ENCODE measurements around the gene KCNE2.

Gene KCNE2, protein sequence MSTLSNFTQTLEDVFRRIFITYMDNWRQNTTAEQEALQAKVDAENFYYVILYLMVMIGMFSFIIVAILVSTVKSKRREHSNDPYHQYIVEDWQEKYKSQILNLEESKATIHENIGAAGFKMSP

DNA sequence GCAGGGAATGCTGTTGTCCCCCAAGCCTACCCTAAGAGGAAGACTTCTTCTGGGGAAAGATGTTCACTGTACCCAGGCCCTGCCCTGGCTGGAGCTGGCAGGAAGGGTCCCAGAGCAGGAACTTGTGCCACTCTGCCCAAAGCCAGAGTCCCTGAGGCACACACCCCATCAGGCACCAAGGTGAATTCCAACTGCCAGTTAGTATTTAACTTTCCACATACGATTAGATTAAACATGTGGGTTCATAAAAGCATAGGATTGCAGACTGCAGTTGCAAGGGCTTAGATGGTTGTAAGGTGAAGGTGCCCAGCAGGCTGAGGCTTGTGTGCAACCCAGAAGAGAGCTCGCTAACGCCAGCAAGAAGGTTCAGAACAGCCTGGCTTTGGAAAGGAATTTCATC lies at the start of gene KCNE2:
Gene KCNE2, plus strand, starts transcription at position 274 of the 400 bp plus-strand sequence. CDS start 6,473 bp downstream, outside the sequence.
- no peak for DNase-seq (ENCODE audit: low spot score)

DNA sequence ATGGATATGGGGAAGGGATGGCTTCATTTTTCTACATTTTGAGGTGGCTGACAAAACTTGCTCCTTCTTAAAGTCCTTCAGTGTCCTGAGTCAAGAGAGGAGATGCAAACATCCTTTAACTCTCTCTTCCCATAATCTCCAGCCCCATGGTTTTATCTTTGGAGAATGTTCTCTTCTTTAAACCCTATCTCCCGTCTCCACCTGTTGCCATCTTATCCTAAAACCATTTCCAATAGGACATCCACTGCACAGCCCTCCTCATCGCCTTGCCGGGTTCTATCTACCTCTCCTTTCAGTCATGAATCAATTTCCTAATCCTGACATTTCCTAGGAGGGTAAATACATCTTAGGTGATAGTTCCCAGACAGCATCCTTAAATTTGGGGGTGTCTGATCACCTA lies 44.2 kb upstream of the KCNE2 start:
- no peak for DNase-seq (ENCODE audit: low spot score)

DNA sequence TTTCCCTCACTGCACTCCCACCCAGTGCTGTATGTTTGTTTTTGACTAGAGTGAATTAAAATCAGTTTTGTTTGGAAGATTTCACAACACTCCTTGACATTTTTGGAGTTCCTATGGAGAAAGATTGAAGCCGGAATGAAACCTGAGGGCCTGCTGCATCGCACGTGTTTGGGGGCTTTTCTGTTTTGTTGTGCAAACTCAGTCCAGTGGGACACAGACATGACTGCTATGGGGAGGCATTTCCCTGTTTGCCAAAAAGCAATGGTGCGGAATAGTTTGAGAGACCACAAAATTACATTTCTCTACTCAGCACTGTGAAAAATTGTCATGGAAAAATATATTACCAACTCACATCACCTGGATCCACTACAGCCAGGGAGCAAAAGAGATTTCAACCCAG lies 43.8 kb upstream of the KCNE2 start:
- no peak for DNase-seq (ENCODE audit: low spot score)

DNA sequence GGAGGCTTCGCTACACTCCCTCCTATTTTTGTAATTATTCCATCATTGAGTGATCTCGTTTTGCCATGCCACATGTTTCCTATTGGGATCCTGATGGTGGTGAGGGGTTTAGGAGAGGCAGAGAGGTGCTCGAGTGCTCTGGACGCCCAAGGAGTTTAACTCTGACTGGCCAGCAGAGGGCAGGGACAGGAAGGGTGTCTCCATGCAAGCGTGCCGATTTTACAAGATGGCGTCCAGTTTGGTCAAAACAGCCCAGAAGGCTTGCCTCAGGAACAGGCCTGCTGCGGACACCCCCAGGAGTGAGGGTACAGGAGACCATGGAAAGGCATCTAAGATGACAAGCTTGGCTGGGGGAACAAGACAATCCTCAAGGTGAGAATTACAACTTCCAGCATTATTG lies 33.8 kb upstream of the KCNE2 start:
- no peak for DNase-seq (ENCODE audit: low spot score)

DNA sequence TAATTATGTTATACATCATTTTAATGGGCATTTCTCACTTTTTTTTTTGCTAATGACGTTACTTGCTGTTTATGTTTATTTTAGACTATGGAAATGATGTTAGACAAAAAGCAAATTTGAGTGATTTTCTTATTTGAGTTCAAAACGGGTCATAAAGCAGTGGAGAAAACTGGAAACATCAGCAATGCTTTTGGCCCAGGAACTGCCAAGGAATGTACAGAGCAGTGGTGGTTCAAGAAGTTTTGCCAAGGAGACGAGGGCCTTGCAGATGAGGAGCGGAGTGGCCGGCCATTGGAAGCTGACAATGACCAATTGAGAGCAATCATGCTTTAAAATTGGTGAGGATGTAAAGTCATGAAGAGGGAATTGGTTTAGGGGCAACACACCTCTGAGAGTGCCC lies 32.1 kb upstream of the KCNE2 start:
- no peak for DNase-seq (ENCODE audit: low spot score)

DNA sequence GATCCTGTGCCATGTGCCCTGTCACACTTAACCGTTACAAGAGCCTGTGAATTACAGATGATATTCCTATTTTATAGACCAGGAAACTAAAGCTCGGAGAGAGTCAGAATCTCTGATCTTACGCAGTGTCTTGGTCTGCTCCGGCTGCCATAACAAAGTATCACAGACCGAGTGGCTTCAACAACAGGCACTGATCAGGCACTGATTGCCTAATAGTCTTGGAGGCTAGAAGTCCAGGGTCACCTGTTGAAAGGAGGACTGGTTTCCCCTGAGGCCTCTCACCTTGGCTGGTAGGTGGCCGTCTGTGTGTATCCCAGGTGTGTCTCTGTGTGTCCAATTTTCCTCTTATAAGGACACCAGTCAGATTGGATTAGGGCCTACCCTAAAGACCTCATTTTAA lies 31.5 kb upstream of the KCNE2 start:
- DNase-seq (ENCODE audit: low spot score): no peak

DNA sequence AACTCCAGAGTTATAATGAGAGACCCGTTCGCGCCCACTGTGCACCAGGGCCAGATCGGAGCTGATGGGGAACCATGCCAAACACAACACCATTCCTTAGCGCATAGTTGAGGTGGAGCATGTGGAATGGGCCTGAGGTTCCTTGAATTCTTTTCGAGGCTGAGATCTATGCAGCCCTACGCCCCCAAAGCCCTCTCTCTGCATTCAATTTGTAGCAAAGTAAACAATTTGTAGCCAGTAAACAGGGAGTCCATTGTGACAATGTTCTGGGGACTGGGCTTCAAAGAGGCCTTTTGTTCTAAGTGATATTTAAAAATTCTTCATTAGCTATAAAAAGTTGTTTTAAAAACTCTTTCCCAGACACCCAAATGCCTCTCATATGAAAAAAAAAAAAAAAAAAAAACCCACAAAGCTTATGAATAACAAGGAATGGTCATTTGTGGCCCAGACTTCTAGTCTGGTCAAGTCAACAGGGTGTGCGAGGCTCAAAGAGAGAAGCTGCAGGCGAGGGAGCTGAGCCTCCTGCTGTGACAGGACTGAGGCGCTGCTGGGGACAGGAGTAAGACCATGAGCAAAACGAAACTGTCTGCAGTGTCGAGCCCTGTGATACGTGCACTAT lies 30.6 kb upstream of the KCNE2 start:
- DNase-seq (ENCODE audit: low spot score): no peak

DNA sequence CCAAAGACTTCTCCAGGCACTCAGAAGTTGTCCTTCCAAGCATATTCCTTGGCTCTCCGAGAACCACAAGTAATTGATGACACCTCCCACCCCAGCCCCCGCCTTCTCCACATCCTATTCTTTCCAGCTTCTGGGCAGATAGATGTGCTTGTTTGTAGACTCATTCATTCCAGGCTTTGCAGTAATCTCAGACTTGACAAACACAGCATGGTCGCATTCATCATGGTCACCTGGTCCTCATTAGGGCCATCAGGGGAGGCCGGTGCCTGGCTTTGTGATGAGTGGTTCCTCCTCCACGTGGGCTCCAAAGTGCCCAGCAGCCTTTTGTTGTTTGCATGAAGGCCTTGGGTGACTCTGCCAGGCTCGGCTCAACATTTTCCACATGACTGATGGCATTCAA lies 28.5 kb upstream of the KCNE2 start:
- no peak for DNase-seq (ENCODE audit: low spot score)

DNA sequence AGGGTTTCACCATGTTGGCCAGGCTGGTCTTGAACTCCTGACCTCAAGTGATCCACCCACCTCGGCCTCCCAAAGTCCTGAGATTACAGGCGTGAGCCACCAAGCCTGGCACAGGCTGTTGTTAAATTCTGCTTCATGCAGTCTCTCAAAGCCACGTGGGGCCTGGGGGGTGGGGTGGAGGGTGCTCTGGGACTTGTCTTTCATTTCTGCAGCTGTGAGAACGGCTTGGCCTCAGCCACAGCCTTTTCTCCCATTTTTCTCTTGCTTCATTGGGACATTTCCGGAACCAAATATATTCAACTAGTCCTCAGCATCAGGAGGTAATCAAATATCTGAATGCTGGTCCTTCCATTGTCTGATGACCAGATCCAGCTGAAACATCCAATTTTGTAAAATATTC lies 27.6 kb upstream of the KCNE2 start:
- no peak for DNase-seq (ENCODE audit: low spot score)

DNA sequence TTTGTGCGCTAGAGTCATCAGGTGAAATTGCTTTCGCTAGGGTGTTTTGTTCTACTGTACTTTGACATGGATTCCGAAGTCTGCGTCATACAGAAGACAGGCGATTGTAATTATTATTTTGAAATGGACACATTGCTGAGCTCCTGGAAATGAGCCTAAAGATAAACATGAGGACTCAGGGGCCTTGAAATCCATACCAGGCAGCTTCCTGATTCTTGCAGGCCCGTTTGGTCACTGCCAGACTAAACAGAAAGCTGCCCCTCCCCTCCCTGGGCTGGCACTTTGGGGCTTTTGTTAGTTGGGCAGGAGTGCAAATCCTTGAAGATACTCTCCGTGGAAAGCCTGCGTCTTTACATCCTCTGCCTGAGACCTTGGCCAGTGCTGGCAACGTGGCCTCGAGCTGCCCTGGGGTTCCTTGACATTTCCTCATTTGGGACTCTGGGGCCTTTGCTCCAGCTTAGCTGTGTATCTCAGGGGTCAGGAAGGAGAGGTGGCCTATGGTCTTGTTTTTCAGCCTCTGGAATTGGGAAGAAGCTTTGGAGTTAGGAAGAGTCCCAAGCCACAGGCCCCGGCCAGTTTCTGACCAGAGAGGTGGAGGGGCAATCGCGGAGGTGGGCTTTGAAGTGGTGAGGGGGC lies 26.9 kb upstream of the KCNE2 start:
- no peak for DNase-seq (ENCODE audit: low spot score)

DNA sequence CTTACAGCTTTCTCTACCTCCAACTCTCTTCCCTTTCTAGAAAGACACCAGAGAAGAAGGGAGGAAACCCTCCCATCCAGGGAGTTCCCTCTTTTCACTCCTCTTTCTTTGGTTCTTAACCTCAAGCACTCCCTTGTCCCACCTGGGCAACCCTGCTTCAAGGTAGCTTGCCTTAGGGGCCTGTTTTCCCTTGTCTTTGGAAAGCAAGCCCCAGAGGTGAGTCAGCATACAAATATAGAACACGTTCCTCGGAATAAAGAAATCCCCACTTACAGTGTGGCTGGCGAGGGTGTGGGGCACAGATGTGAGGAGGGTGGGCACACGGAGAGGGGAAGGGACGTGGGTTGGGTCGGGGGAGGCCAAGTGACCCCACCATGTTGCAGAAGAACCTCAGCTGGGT lies 26.1 kb upstream of the KCNE2 start:
- DNase-seq (ENCODE audit: low spot score): no peak

DNA sequence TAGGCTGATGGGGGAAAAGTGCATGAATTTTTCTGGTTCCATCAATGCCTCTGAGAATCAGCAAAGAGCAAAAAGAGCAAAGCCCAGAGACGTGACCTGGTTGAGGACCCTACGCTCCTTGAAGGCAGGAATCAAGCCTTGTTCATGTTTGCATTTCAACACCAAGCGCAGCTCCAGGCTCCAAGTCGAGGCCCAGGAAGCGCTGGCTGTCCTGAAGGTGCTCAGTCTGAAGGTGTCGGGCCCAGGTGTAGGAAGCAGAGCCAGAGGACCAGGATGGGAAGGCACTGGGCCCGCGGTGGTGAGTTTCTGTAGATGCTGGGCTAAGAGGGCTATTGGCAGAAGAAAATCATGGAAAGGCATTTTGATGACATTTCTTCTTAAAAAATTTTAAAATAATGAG lies 25.6 kb upstream of the KCNE2 start:
- no peak for DNase-seq (ENCODE audit: low spot score)

DNA sequence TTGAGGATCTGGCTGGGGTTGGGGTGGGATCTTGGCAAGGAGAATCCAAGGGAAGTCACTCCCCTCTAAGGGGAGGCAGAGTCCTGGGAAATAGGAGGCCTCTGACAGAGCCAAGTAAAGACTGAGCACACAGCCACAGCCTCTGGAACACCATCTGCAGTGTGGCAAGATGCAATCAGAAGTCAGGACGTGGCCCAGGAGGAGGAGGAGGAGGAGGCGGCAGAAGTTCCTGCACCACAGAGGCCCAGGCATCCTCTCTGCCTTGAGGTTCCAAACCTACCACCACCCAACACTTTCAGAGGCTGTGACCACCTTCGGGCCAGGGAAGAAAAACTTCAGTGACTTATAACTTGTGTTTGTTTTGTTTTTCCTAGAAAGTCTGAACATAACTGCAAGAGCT lies 23.7 kb upstream of the KCNE2 start:
- DNase-seq (ENCODE audit: low spot score): no peak

DNA sequence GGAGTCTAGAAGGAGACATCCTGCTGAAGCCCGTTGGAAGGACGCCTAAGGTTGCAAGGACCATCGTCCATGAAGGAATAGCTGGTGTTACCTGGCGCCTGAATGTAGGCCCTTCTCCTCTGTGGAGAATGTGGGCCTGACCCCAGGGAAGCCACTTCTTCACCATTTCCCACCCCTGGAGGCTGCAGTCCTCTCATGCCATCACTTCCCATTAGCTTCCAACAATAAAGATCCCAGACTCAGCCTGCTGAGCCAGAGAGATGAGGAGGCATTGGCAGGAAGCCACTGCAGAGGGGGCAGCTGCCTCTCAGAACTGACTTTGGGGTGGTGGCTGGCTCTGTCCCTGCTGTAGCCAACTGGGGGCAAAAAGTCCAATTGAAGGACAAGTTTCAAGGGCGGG lies 21.3 kb upstream of the KCNE2 start:
- DNase-seq (ENCODE audit: low spot score): no peak

DNA sequence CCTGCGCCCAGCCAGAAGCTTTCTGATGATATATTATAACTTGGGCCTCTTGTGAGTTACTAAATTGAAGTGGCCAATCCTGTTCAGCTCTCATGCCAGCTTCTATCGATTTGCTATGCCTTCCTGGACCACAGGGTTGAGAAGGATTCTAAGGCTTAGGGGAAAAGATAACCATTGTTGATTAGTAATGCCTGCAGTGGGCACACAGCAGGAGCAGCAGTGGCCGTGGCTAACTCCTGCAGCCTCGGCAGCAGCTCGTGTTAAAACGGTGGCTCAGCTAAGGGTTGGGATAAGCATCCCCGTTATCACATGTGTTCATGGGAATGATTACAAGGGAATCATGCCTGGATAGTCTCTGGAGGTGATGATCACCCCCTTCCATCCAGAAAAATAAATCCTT lies 20.5 kb upstream of the KCNE2 start:
- DNase-seq (ENCODE audit: low spot score): no peak

DNA sequence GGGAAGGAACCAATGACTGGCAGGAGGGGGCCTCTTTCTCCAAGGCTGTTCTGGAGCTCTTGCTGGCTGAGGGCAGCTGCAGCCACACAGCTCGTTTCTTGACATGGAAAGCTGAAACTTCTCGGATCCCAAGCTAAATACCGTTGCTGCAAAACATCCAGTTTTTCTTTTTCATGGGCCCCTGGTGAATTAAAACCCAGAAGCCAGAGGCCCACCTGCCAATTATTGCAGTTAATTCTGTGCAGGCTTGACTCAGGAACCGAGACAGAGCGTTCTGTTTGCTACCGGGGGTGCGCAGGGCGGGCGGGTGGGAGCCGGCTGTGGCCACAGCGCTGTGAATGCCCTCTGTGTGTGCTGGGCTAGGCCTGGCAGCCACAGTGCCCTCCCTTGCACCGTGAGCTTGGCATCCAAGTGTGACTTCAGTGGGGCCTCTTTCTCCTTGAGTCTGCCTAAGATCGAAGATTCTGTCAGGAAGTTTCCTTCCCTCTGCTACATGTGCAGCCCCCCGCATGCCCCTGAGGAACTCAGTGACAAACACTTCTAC lies 19.9 kb upstream of the KCNE2 start:
- no peak for DNase-seq (ENCODE audit: low spot score)

DNA sequence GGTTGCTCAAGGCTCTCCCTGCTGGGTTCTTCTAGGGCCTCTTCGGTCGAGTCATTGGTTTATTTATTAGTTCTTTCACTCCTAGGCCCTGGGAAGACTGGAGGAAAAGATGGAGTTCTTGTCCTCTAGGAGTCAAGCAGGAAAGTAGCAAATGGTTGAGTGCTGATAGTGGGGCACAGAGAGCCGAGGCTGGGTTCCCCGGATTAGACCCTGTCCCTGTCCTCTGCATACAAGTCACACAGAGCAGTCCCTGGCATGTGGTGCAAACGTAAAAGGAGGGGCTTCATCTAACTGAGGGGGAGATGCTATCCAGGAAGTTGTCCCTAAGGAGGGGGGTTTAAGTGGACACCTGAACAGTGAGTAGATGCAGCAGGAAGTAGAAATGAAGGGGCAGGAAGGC lies 19.2 kb upstream of the KCNE2 start:
- no peak for DNase-seq (ENCODE audit: low spot score)

DNA sequence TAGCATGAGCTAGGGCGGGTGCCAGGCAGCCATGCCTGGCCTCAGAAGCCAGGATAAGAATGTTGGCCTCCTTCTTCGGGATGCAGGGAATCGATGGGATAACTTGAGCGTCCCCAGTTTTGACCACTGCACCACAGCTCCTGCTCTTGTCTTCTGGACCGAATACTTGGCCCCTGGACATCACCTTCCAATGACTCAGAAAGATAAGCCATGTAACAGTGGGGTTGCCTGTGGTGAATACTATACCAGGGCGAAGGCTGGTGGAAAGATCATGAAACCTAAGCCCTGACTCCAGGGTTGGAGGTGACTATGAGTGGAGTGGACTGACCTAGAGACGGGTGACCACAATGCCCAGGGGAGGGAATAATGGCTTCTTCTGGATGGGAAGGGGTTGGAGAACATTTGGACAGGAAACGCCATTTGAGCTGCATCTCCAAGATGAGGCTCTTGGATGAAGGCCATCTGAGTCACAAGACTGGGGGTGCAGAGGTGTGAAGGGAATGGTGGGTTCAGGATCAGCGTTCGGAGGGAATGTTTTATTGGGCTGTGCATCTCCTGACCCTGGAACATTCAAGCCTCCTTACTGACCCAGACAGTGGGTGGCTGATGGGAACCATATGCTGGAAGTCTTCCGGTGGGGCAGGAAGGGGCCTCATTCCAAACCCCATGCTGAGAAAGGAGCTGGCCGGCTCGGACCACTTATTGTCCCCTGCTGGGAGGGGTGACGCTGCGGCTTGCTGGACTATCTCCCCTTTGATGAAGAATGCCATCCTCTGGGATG lies 18.5 kb upstream of the KCNE2 start:
- no peak for DNase-seq (ENCODE audit: low spot score)

DNA sequence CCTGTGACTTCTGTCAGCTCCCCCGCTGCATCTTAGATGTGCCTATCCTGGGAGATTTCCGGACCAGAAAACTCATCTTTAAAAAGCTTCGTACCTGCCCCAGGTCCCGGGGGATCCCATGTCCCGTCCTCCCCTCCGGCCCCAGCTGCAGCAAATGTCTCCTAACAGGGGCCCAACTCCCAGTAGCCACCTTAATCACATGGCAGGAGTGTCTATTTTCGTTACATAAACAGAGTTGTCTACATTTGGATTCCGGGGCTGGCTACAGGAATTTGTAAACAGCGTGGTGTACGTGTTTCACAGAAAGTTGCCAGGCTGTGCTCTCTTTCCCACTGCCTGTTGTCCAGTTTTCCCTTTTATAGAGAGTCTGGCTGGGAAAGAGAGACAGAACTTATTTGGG lies 17.9 kb upstream of the KCNE2 start:
- no peak for DNase-seq (ENCODE audit: low spot score)

DNA sequence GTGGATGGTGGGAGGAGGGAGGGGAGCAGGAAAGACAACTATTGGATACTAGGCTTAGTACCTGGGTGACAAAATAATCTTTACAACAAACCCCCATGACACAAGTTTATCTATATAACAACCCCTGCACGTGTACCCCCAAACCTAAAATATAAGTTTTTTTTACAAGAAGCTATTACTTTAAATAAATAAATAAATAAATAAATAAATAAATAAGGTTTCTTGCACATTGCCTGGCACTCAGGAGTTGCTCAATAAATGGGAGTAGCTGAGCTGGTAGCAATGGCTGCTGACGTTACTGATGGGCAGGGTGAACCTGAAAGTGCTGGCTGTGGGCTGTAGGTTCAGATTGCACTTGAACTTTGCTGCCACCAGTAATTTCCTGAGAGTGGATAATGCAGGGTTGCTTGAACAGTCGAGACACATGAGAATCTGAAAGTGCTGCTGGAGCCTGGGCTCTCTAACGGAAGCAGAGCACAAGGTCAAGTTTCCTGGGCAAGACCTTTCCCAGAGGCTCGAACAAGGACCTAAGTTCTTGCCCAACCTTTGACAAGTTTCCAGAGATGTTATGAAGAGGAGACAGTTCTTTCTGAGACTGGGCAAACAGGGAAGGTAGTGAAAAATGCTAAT lies 14.8 kb upstream of the KCNE2 start:
- no peak for DNase-seq (ENCODE audit: low spot score)

DNA sequence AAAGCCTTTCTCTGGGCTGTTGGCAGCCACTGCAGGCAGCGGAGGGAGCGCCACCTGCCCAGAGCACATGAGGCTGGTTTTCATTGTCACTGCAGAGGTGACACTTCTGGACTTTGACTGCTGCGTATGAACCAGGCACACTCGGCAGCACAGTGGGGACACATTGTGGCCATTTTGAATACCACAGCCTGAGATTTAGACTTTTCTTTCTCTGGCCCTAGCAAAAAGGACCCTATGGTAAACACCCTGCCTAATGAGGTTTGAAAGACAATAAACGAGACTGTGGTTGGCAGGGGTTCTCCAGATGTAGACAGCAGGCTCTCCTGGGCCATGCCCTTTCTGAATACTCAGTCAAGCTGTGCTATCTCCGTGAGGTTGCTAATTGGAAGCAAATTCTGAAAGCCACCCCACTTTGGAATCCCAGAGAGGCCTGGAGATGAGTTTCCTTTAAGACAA lies 12.0 kb upstream of the KCNE2 start:
- DNase-seq (ENCODE audit: low spot score): peak; percentile 40

DNA sequence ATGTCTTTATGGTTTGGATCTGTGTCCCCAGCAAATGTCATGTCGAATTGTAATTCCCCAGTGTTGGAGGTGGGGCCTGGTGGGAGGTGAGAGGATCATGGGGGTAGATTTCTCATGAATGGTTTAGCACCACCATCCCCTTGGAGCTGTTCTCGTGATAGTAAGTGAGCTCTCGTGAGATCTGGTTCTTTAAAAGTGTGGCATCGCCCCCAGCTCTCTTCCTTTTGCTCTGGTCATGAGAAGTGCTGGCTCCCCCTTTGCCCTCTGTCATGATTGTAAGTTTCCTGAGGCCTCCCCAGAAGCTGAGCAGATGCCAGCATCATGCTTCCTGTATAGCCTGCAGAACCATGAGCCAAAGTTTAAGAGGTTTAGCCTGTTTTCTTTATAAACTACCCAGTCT lies 11.2 kb upstream of the KCNE2 start:
- DNase-seq (ENCODE audit: low spot score): no peak
